NCI-H460 (cell line): Measurements from ENCODE around the gene KCNC4. TPM values are rescaled to one million over a fixed set of nuclear protein-coding genes. Genes with fewer than 3 reads are reported as not detected.

Source experiments
- DNase-seq: peaks from one replicate; pipeline ENCODE4 v3.0.0-alpha.2; 2016; ENCODE audit warnings: low read depth; ENCODE audit errors: extremely low read depth
- total RNA-seq: library from RNA; depleted of rRNA; stranded (reverse); fragments of >200 nt; shearing (Covaris generic); gene quantifications from 2 replicates; pipeline ENCODE4 v1.2.3, GENCODE V29; 2014

KCNC4 gene
- total RNA-seq, 1 experiment from 2014 or later = 1.8 TPM

- no peak for DNase-seq
These were observed 18.3 kb downstream of the KCNC4 start for GRCh38 chr1:110228381-110228780.

GRCh38 chr1:110228869-110229268, 18.8 kb downstream of the KCNC4 start:
- no peak for DNase-seq

GRCh38 chr1:110229348-110230001, 19.4 kb downstream of the KCNC4 start:
- DNase-seq = no peak

- DNase-seq = no peak
These were observed 20.5 kb downstream of the KCNC4 start for GRCh38 chr1:110230381-110231199.

- no peak for DNase-seq
These were observed 23.7 kb downstream of the KCNC4 start for GRCh38 chr1:110233861-110234260.

- no peak for DNase-seq
These were observed 24.6 kb downstream of the KCNC4 start for GRCh38 chr1:110234691-110235090.

- no peak for DNase-seq
These were observed 25.2 kb downstream of the KCNC4 start for GRCh38 chr1:110235181-110235833.

- no peak for DNase-seq
These were observed 25.9 kb downstream of the KCNC4 start for GRCh38 chr1:110235834-110236682.

- DNase-seq = no peak
These were observed 27.5 kb downstream of the KCNC4 start for GRCh38 chr1:110237386-110238152.

- no peak for DNase-seq
These were observed 29.6 kb downstream of the KCNC4 start for GRCh38 chr1:110239441-110240430.

- no peak for DNase-seq
These were observed 30.5 kb downstream of the KCNC4 start for GRCh38 chr1:110240476-110241210.

- DNase-seq = no peak
These were observed 31.4 kb downstream of the KCNC4 start for GRCh38 chr1:110241516-110241915.

- DNase-seq = no peak
These were observed 31.9 kb downstream of the KCNC4 start for GRCh38 chr1:110242062-110242461.

GRCh38 chr1:110242731-110243130, 32.6 kb downstream of the KCNC4 start:
- DNase-seq = no peak

GRCh38 chr1:110243146-110243545, 33.0 kb downstream of the KCNC4 start:
- no peak for DNase-seq

GRCh38 chr1:110243574-110243973, 33.5 kb downstream of the KCNC4 start:
- no peak for DNase-seq

GRCh38 chr1:110245876-110246620, 35.9 kb downstream of the KCNC4 start:
- DNase-seq = no peak
